GM19240 (cell line): Measurements from ENCODE around the gene COL27A1.

ENCODE experiments used
- DNase-seq: peaks from one replicate; pipeline ENCODE4 v3.0.0; 2011; ENCODE audit warnings: low spot score; ENCODE audit not compliant: insufficient read length

The COL27A1 gene

DNA sequence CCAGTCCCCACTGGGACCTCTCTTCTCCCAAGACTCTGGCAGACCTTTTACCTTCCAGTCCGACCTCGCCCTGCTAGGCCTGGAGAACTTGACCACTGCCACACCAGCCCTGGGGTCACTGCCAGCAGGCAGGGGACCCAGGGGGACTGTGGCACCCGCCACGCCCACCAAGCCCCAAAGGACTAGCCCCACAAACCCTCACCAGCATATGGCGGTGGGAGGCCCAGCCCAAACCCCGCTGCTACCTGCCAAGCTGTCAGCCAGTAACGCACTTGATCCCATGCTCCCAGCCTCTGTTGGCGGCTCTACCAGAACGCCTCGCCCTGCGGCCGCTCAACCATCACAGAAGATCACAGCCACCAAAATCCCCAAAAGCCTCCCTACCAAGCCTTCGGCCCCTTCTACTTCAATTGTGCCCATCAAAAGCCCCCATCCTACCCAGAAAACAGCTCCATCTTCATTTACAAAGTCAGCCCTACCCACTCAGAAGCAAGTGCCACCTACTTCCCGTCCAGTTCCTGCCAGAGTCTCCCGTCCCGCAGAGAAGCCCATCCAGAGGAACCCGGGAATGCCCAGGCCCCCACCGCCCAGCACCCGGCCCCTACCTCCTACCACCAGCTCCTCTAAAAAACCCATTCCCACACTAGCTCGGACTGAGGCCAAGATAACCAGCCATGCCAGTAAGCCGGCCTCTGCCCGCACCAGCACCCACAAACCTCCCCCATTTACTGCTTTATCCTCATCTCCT lies 13.1 kb downstream of the COL27A1 start:
- DNase-seq = no peak

DNA sequence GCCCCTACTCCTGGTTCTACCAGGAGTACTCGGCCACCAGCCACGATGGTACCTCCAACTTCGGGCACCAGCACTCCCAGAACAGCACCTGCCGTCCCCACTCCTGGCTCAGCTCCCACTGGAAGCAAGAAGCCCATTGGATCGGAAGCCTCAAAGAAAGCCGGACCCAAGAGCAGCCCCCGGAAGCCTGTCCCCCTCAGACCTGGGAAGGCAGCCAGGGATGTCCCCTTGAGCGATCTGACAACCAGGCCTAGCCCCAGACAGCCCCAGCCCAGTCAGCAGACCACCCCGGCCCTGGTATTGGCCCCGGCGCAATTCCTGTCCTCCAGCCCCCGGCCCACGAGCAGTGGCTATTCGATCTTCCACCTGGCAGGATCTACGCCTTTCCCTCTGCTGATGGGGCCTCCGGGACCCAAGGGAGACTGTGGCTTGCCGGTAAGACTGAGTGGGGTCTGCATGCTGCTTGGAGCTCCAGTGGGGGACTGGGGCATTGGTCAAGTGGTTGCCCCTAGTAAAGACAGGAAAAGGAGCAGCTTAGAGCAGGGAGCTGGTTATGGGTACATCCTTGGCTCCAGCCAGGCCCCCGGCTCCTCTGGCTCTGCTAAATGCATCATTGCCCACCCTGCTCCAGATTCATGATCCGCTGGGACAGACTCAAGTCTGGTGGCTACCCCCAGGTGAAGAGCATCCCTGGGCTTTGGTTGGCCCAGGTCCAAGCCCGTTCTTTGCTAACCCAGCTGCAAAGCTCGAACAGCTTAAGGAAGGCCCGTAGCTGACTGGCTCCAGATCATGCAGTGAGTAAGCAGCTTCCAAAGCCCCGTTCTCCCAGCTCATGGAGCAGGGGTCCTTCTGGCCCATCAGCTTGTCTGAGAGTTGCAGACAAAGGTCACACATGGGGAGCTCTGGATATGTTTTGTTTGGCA lies 14.0 kb downstream of the COL27A1 start:
- no peak for DNase-seq

DNA sequence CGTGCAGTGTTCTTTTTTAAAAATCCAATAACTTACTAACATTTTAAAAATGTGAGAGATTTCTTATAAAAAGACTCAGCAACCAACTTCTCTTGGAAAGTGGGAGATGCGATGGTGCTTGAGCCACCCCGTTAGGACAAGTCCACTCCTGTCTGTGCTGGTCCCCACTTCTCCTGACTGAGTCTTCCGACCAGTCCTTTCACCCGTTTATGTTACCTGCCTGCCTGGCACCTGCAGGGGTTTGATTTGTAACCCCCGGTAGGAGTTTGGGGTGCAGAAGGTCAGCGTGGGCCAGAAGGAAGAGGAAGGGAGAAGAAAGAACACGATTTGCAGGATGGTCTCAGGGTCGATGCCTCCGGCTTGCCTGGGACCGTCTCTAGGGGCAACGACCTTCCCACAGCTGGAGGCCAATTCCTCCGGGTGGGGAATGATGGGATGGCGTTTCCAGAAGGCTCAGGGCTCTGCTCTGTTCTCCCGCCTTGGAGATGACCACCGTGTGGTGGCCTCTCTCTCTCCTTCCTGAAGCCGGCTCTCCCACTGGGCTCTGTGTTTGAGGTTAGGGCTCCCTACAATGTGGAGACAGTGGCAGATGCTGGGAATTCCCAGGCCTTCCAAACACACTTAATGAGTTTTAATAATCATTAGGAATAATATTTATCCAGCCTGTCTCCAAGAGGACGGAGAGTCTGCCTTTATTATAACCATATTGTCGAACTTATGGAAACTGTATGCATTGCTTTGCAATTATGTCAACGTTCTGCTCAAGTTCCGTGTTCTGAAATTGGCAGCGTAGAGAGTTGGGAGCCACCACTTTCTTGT lies 14.8 kb downstream of the COL27A1 start:
- no peak for DNase-seq

DNA sequence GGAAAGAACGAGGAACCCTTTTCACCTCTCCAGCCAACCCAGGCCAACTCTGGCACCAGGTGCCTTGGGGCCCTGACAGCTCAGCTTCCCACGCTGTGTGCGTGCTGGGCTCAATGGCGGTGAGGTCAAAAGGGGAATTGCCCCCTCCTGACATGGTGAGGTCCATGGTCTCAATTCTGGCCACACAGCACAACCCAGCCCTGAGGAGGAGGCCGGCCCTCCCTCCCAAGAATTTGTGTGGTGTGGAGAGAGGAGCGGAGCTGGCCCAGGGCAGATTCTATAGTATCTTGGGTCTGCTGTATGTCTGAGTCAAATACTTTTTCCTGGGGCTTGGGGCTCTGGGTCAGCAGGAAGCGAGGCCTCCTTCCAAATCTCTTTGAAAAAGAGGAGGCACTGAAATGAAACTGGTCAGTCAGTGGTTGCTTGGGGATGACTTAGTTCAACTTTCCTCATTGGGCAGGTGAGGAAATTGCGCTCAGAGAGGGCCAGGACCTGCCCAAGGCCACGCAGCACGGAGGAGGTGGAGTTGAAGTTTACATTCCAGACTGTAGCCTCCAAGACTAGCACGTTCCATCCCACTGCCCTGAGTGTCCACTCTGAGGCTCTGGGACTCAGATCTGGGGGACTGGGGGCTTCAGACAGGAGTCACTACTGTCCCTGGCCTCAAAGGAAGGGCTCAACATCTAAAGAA lies 15.6 kb downstream of the COL27A1 start:
- DNase-seq = no peak

DNA sequence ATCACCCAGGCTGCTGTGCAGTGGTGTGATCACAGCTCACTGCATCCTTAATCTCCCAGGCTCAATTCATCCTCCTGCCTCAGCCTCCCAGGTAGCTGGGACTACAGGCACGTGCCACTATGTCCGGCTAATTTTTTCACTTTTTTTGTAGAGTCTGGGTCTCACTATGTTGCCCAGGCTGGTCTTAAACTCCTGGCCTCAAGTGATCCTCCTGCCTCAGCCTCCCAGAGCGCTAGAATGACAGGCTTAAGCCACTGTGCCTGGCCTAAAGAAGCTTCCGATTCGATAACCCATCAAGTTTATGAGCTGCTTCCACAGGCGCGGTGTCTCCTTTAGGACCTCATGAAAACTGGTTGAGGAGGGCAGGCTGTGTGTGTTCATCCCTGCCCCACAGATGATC lies 16.2 kb downstream of the COL27A1 start:
- no peak for DNase-seq

DNA sequence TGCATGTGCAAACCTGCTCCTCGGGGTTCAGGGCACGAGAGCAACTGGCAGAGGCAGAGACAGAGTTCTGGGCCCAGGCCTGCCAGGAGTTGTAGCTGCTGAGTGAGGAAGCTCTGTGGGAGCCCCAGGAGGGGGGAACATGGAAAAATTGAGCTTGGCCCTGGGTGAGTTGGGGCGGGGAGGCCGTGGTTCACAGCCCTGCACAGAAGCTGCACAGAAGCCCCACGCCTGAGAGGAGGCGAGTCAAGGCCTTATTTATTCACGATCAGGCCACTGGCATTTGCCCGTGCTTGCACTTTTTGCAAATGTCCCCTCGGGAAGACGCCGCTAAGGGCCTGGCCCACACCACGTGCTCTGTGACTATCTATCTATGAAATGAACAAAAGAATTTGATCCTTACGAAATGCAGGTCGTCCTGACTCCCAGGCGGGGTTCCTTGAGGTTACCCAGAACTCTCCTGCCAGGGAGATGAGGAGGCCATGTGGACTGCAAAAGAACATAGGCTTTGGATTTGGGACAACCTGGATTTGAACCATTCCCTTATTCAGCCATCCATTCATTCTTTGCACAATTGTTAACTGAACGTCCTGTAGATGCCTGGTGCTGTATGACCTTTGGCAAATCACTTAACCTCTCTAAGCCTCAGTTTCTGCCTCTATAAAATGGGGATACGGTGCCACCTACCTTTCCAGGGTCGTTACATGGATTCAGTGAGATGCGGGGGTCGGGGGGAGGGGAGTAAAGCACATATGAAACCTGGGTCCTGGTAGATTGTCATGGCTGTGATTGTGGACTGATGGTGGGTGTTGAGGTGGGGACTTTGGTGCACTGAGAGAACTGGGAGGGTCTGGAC lies 17.9 kb downstream of the COL27A1 start:
- no peak for DNase-seq

DNA sequence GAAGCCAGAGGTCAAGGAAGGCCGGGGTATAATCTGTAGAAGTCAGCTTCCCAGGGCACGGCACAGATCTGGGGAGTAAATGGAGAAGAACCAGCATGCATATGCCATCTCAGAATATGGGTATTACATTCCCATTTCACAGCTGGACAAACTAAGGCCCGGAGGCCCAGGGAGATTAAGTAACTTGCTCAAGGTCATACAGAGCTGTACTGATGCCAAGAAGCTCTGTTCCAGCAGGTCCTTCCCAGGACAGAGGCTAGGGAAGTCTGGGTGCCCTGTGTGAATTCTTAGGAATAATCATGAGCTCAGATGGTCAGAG lies 19.2 kb downstream of the COL27A1 start:
- DNase-seq = no peak

DNA sequence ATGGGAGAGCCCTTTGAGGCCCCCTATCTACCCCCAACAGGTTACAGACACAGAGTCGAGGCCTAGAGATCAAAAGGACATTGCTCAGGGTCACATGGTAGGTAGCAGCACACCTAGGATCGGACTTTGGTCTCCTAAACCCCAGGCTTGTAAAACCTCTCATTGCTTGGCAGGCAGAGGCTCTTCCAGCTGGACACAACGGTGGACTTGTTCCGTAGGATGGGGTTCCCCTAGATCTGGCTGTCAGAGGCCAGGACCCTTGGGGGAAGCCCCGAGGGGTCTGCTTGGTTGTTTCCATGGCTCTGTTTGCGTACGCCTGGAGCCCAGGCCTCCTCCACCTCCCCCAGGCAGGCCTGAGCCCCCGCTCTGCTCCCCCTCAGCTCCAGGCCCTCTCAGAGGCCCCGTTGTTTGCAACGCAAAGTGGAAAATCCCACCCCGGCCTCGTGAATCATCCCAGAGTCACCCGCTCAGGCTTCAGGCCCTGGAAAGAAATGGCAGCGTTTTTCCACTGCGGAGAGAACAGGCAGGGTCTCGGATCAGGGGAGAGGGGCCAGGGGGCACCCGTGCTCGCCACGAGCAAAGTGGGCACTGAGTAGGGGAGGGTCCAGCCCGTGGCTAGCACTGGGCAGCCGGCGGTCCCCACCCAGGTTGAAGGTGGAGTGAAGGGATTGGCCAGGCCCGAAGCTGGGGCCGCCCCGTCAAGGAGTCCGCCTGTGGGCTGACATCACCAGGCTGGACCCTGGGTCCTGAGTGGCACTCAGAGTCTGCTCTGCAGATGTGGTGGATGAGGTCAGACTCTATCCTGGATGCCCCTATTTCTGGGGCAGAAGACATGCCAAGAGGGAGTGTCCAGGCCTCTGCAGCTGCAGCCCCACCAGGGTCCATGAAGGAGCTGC lies 19.8 kb downstream of the COL27A1 start:
- DNase-seq = no peak

DNA sequence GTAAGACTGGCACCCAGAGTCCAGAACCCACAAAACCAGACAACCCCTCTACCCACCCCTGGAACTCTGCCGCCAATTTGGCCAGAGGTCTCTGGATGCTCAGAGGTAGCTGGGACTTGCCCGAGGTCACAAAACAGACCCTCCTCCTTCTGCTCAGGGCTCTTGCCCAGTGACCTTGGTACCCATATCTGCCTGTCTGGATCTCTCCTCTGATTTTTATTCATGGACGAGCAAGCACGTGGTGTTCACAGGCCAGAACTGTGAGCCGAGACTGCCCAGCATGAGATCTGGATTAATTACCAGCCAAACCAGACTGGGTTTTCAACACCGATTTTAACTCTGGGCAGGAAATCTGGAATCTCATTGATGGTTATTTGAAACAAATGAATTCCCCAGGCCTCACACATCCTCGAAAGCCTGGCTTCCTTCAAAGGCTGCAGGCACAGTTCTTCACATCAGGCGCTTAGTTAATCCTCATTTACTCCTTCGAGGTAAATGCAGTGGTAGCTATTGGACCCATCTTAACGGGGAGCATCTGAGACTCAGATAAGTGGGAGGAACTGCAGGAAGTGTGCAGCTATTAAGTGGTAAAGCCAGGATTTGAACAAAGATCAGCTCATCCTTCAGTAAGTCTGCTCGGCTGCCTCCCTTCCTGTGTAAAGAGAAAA lies 21.4 kb downstream of the COL27A1 start:
- DNase-seq = no peak

DNA sequence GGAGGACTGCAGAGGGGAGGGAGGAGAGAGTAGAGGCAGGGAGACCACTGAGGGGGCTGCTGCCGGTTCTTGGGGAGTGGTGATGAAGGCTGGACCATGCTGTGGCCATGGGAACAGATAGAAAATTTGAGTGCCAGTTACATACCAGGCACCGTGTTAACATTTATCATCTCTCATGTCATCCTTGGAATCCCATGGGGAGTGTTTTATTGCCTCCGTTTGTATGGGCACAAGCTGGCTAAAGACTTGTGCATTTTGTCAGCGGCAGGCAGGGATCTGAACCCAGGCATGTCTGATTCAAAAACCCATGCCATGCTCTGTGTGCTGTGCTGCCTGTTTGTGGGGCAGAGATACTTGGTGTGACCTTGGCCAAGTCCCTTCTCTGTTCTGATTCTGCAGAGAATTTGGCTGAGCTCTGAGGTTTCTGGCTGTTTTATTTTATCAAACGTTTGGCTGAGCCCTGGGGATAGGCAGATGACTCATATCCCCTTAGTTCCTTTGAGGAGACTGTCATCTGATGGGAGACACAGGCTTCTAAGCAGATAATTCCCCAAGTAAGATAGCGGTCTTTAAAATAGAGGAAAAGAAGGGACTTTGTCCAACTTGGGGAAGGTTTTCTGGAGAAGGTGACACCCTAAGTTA lies 22.2 kb downstream of the COL27A1 start:
- DNase-seq = no peak

DNA sequence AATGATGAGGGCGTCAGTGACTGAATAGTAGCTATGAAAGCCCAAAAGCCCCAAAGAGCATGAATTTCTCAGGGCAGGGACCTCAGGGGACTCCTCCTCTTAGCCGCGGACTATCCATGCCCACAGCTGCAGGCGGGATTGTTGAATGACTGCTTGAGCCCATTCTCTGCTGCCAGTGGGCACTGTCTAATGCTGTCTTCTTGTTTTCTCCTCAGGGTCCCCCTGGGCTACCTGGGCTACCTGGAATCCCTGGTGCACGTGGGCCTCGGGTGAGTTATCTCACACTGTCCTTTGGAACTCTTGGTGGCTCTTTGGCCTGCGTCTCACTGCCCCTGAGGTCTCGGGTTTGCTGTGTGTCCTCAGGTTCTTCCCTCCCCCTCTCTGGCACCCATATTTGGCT lies 22.7 kb downstream of the COL27A1 start:
- no peak for DNase-seq

DNA sequence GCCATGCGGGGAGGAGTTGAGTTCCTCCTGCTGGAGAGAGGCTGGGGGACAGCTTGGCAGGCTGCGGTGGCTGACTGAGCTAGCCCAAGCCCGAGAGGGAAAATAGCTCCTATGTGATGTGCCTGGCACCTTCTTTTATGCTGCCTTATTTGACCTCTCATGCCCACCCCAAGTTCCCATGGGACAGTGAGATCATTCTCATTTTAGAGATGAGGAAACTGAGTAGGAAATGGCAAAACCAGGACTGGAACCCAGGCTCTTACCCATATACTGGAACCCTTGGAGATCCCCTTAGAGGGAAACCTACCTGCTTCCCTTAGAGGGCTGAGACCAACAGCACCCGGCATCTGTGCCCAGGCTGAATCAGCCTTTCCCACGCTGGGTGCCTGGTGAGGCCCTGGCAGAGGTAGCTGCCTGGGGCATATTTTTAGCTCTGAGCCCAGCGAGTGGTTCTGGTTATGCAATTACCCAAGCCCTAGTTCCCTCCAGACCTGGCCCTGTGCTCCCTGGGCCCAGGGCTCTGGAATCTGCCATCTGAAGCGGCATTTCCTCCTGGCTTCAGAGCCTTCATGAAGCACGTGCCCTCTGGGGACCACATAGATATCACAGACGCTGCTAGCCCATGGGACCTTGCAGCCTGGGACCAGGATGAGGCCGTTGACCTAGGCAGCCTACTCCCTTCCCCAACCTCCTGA lies 23.6 kb downstream of the COL27A1 start:
- no peak for DNase-seq

DNA sequence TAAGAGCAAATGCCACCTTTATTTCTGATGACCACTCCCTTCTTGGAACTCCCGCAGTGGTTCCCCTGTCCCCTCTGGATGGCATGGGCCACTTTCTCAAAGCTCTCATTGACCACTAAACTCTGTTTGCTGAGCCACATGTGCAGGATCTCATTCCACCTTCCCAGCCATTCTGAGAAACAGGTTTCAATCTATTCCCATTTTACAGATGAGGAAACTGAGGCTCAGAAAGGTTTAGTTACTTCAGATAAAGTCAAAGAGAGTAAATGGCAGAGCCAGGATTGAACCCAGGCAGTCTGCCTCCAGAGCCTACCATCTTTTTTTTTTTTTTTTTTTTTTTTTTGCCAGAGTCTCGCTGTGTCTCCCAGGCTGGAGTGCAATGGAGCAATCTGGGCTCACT lies 24.2 kb downstream of the COL27A1 start:
- DNase-seq = no peak

DNA sequence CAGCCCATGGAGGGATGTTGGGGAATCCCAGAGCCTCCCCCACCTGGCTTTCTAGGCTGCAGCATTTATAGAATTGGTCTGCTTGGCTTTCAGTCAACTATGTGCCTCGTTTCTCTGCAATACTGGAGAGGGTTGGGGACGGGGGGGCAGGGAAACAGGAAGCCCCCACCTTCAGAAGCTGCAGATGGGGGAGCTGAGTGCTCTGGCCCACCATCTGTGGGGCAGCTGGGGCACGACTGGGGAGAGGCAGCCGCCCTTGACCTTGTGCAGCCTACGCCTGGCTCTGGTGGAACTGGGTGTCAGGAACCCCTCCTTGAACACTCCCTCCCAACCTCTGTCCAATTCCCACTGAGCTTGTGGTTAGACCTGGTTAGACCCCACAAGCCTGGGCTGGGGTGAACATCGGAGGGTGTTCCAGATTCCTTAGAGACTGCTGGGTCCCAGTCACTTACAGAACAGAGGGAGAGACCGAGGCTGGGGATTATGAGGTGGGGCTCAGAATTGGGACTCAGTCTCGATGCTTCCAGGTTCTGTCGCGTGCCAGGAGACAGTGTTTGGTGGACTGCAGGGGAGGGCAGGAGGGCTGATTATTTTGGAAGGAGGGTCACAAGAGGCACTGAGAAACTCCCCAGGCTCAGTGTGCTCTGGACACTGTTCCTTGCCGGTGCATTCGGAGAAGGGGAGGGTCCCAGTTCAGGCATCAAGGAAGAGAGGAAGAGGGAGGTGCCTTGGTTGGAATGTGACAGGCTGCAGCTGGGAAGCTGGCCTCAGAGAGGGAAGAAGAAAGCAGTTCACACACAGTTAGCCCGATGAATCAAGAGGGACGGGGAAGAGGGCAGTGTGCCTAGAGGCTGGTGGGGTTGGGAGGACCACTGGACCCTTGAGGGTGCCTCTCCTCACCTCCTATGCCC lies 25.6 kb downstream of the COL27A1 start:
- DNase-seq = no peak

DNA sequence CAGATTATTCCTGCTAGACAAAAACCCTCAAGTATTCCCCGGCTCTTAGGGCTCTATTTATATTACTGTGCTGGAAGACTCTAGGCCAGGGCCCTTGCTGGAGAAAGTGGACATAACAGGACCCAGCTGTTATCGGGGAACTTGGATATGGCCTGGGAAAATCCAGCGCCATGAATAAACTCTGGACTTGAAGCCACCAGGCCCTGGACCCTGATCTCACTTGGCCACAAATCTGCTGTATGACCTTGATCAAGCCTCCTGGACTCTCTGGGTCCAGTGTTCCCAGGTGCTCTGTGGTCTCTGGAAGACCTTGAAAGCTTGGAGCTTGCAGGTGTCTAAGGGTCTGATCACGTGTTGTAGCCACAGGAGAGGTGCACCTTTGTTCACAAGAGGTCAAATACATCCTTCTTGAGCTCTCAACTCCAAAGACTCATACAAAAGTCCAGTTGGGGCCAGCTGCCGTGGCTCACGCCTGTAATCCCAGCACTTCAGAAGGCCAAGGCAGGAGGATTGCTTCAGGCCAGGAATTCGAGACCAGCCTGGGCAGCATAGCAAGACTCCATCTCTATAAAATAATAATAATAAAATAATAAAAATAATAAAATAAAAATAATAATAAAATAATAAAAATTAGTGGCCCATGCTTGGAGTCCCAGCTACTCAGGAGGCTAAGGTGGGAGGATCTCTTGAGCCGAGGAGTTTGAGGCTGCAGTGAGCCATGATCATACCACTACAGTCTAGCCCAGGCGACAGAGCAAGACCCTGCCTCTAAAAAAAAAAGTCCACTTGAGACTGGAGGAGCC lies 26.5 kb downstream of the COL27A1 start:
- DNase-seq = no peak

DNA sequence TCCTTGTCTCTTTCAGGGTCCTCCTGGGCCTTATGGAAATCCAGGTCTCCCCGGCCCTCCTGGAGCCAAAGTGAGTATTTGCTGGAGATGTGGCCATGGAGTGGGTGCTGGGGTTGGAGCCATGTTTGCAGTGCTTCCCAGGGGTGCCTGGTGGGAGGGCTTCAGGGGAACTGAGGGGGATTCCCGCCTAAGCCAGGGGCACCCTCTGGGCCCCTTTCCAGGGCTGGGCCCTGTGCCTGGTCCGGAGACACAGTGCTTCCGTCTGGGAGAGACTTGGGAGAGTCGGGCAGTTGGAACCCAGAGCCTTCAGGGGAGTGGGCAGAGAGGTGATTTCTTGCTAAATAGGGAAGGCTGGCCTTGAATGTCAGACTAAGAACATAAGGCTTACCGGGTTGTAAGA lies 27.7 kb downstream of the COL27A1 start:
- DNase-seq = no peak
